A673 (cell line): ENCODE measurements around the gene DSE. TPM values are rescaled to one million over a fixed set of nuclear protein-coding genes. Genes with fewer than 3 reads are reported as not detected.

Experiments
- BruUV-seq: library from RNA; stranded (reverse); fragments of 400-500 nt; replicated peaks from 2 replicates; lab custom pipeline; 2021; lab: Mats Ljungman, UMichigan
- CTCF ChIA-PET: fragments of 300-600 bp; sonication (Branson Sonifier 250); formaldehyde crosslinking; loops from one replicate; lab custom pipeline; 2022; ENCODE audit warnings: antibody characterized with exemption; lab: Charles Lee
- POLR2A ChIA-PET: fragments of 300-600 bp; sonication (Branson Sonifier 250); formaldehyde crosslinking; loops from one replicate; lab custom pipeline; 2022; ENCODE audit warnings: antibody characterized with exemption; ENCODE audit not compliant: low non-redundant PET; lab: Charles Lee
- DNase-seq: peaks from one replicate; pipeline ENCODE4 v3.0.0-alpha.2; 2015; ENCODE audit warnings: low spot score
- H3K27ac ChIP-seq: fragments of 200-600 bp; sonication (generic); 2 replicates; pipeline ENCODE4 v1.5.1; 2016; ENCODE audit warnings: mixed run types, low read depth, mild to moderate bottlenecking, mixed read lengths, antibody characterized with exemption, low read length; ENCODE audit not compliant: poor library complexity, severe bottlenecking
- H3K27me3 ChIP-seq: fragments of 200-600 bp; sonication (generic); replicated peaks from 2 replicates; pipeline ENCODE4 v1.6.1; 2017; ENCODE audit warnings: mixed run types, low read depth, mild to moderate bottlenecking, mixed read lengths, antibody characterized with exemption, low read length; ENCODE audit not compliant: insufficient read depth, poor library complexity
- H3K36me3 ChIP-seq: fragments of 200-600 bp; sonication (generic); 2 replicates; pipeline ENCODE4 v1.6.1; 2016; ENCODE audit warnings: mixed run types, mild to moderate bottlenecking, mixed read lengths, antibody characterized with exemption, low read length; ENCODE audit not compliant: insufficient read depth, poor library complexity, severe bottlenecking
- H3K4me1 ChIP-seq: fragments of 200-600 bp; sonication (generic); 2 replicates; pipeline ENCODE4 v1.6.1; 2017; ENCODE audit warnings: mixed run types, mild to moderate bottlenecking, mixed read lengths, antibody characterized with exemption, low read length; ENCODE audit not compliant: insufficient read depth, poor library complexity, severe bottlenecking
- H3K4me3 ChIP-seq: fragments of 200-600 bp; sonication (generic); 2 replicates; pipeline ENCODE4 v1.5.1; 2016; ENCODE audit warnings: low read depth, mixed run types, mild to moderate bottlenecking, mixed read lengths, low read length; ENCODE audit not compliant: poor library complexity, severe bottlenecking
- H3K9me3 ChIP-seq: fragments of 200-600 bp; sonication (generic); 2 replicates; pipeline ENCODE4 v1.6.1; 2016; ENCODE audit warnings: mixed run types, low read depth, mild to moderate bottlenecking, mixed read lengths, antibody characterized with exemption, low read length; ENCODE audit not compliant: poor library complexity, severe bottlenecking
- CTCF ChIP-seq: fragments of 300-800, 200-600 bp; sonication (generic); conservative IDR thresholded peaks from 2 replicates; pipeline ENCODE4 v1.5.1; 2017; ENCODE audit warnings: low read depth, mild to moderate bottlenecking, antibody characterized with exemption, low read length, moderate library complexity, mixed read lengths
- EZH2 ChIP-seq: fragments of 200-600 bp; sonication (generic); IDR thresholded peaks from 2 replicates; pipeline ENCODE4 v1.6.1; 2017; ENCODE audit warnings: borderline replicate concordance, low read depth, mild to moderate bottlenecking, mixed read lengths, antibody characterized with exemption, low read length; ENCODE audit not compliant: poor library complexity, severe bottlenecking
- intact Hi-C: fragments of 100-400 bp; cut with micrococcal nuclease; formaldehyde crosslinking; loops from one replicate; pipeline ENCODE4 v1.10.0; 2022; ENCODE audit not compliant: unreplicated experiment
- total RNA-seq: library from RNA; stranded (reverse); gene quantifications from 2 replicates; pipeline ENCODE4 v1.2.3, GENCODE V29; 2021

The DSE gene
- total RNA-seq, 1 experiment from 2014 or later, result 31.4 TPM

GRCh38 chr6:116385921-116386320 is 15.2 kb downstream of the DSE start:
- intact Hi-C loops, result no loop called here
- ChIA-PET POLR2A (no interaction called here), CTCF (no interaction called here)
- BruUV-seq, result no TSS peak
- no peaks in the 10 kb centered on the region for H3K27me3 ChIP-seq
- no peak for DNase-seq
- no peaks in the 10 kb centered on the region for H3K36me3 ChIP-seq
- no peaks in the 10 kb centered on the region for H3K9me3 ChIP-seq
- H3K4me3 ChIP-seq, result no peak overlapping the region
- peaks cover 15% of the 10 kb centered on the region for H3K4me1 ChIP-seq
- TF ChIP-seq EZH2, result no peak
- no peak for TF ChIP-seq CTCF
- no peak overlapping the region for H3K27ac ChIP-seq

- ChIA-PET POLR2A (no interaction called here), CTCF (no interaction called here)
- no TSS peak for BruUV-seq
- no peak for TF ChIP-seq CTCF
- TF ChIP-seq EZH2, result no peak
- DNase-seq, result peak; percentile 32
- no peaks in the 10 kb centered on the region for H3K27me3 ChIP-seq
- H3K4me3 ChIP-seq, result no peak overlapping the region
- H3K36me3 ChIP-seq, result no peaks in the 10 kb centered on the region
- H3K4me1 ChIP-seq, result peaks cover 16% of the 10 kb centered on the region
- H3K9me3 ChIP-seq, result no peaks in the 10 kb centered on the region
- intact Hi-C loops, result no loop called here
- H3K27ac ChIP-seq, result no peak overlapping the region
Measured at GRCh38 chr6:116386581-116387299, 16.0 kb downstream of the DSE start.

- H3K4me3 ChIP-seq, result no peak overlapping the region
- H3K27me3 ChIP-seq, result no peaks in the 10 kb centered on the region
- no peak for DNase-seq
- POLR2A ChIA-PET, result no interaction called here
- CTCF ChIA-PET, result no interaction called here
- H3K9me3 ChIP-seq, result no peaks in the 10 kb centered on the region
- intact Hi-C loops, result no loop called here
- H3K36me3 ChIP-seq, result no peaks in the 10 kb centered on the region
- BruUV-seq, result no TSS peak
- no peak overlapping the region for H3K27ac ChIP-seq
- peaks cover 22% of the 10 kb centered on the region for H3K4me1 ChIP-seq
- no peak for TF ChIP-seq CTCF
- TF ChIP-seq EZH2, result no peak
Measured at GRCh38 chr6:116387374-116387773, 16.6 kb downstream of the DSE start.
